Spleen (tissue), 7 donors: ENCODE data around the gene NFIA.

ENCODE experiments used
- CTCF ChIP-seq, 11 experiments: fragments of 200-600 bp in 7 of 11; fragments of 450-650 bp in 4 of 11; sonication (generic) in 4 of 11; IDR thresholded peaks in 8 of 11; conservative IDR thresholded peaks in 3 of 11; 1 replicate in 7 of 11; 2 replicates in 4 of 11; pipeline versions ENCODE4 v1.4.0 to v1.8.0; 2016 to 2021; ENCODE audit warnings: antibody characterized with exemption in 11 of 11, inconsistent platforms in 4 of 11, mild to moderate bottlenecking in 1 of 11
- POLR2A ChIP-seq, 3 donors: fragments of 450-650 bp; IDR thresholded peaks; one replicate each; pipeline ENCODE4 v1.5.1; 2017; ENCODE audit warnings: antibody characterized with exemption in 3 of 3, mild to moderate bottlenecking in 1 of 3
- POLR2AphosphoS5 ChIP-seq, 3 donors: sonication (generic); formaldehyde crosslinking; IDR thresholded peaks; one replicate each; pipeline ENCODE4 v1.5.1; 2017; ENCODE audit warnings: antibody characterized with exemption in 3 of 3
- donor health status: DM: no; HTN: no; CAD: no; lungs with moderate emphysema.
- donor health status: DM: no; HTN: no; CAD: no.
- donor health status: DM: no; HTN: no; CAD: no.

- no peak for TF ChIP-seq CTCF (IDR thresholded peaks at IDR 0.05 in 8 of 11, conservative IDR thresholded peaks at IDR 0.05 in 3 of 11)
- no peak for TF ChIP-seq POLR2A (IDR thresholded peaks at IDR 0.05)
- TF ChIP-seq POLR2AphosphoS5 (IDR thresholded peaks at IDR 0.05): no peak
These were observed 48.1 kb downstream of the NFIA start for GRCh38 chr1:61130338-61131000.
